Adrenal gland (tissue), 12 donors: ENCODE results near the gene NUP133. TPM values are rescaled to one million over a fixed set of nuclear protein-coding genes. Genes with fewer than 3 reads are reported as not detected.

Experiments
- DNase-seq, 7 donors: peaks; one replicate each; pipeline ENCODE4 v3.0.0-alpha.2; 2019 to 2020
- H3K27ac ChIP-seq, 5 donors: fragments of 200-600 bp; sonication (generic) in 4 of 5; 1 replicate in 3 of 5; 2 replicates in 2 of 5; pipeline versions ENCODE4 v1.5.1 to v1.8.0; 2016 to 2020; ENCODE audit warnings: mild to moderate bottlenecking in 1 of 5
- H3K27me3 ChIP-seq: fragments of 200-600 bp; 2 replicates; pipeline ENCODE4 v1.8.0; 2021
- H3K36me3 ChIP-seq, 2 donors: fragments of 200-600 bp; replicated peaks in 1 of 2; 1 replicate in 1 of 2; 2 replicates in 1 of 2; pipeline versions ENCODE4 v1.5.1 to v1.8.0; 2018 to 2022
- H3K4me1 ChIP-seq, 2 donors: fragments of 200-600 bp; replicated peaks in 1 of 2; 1 replicate in 1 of 2; 2 replicates in 1 of 2; pipeline versions ENCODE4 v1.5.1 to v1.8.0; 2018 to 2021
- H3K4me3 ChIP-seq, 4 donors: fragments of 200-600 bp; sonication (generic) in 3 of 4; one replicate each; pipeline ENCODE4 v1.5.1; 2016 to 2018
- H3K9me3 ChIP-seq, 3 donors: fragments of 200-600 bp; sonication (generic) in 1 of 3; replicated peaks in 1 of 3; 1 replicate in 2 of 3; 2 replicates in 1 of 3; pipeline versions ENCODE4 v1.5.1 to v1.8.0; 2016 to 2021
- CTCF ChIP-seq, 6 experiments: fragments of 450-650 bp in 4 of 6; fragments of 200-600 bp in 2 of 6; sonication (generic) in 1 of 6; IDR thresholded peaks; 1 replicate in 5 of 6; 2 replicates in 1 of 6; pipeline versions ENCODE4 v1.5.1 to v1.8.0; 2016 to 2021; ENCODE audit warnings: antibody characterized with exemption in 6 of 6, mild to moderate bottlenecking in 2 of 6, moderate library complexity in 1 of 6
- POLR2A ChIP-seq, 2 donors: fragments of 450-650 bp; IDR thresholded peaks; one replicate each; pipeline ENCODE4 v1.6.1; 2017; ENCODE audit warnings: antibody characterized with exemption in 2 of 2, mild to moderate bottlenecking in 2 of 2, moderate library complexity in 1 of 2
- WGBS, 4 donors: extraction: QIAGEN DNeasy Blood & Tissue Kit in 2 of 4; methylation state at CpG; one replicate each; pipeline versions ENCODE4 v1.1.5 to v1.1.7; 2013 to 2017; 5-methylcytosine and 5-hydroxymethylcytosine counted together
- intact Hi-C, 2 donors: fragments of 100-400 bp; cut with DNase I; formaldehyde crosslinking; loops; one replicate each; pipeline versions ENCODE4 v1.14.1 to v1.15.0; 2022 to 2023
- polyA plus RNA-seq, 3 donors: library from polyadenylated mRNA; stranded (reverse); fragments of 200-250 nt in 2 of 3; fragments of 350-450 nt in 1 of 3; fragmentation: Illumina TruSeq in 1 of 3; extraction: RNeasy Lipid Tissue Mini Kit (QIAGEN cat#74804) in 1 of 3; gene quantifications; one replicate each; pipeline ENCODE4 v1.2.3, GENCODE V29; 2013 to 2014
- total RNA-seq, 9 donors: library from RNA; depleted of rRNA in 4 of 9; stranded (reverse); fragments of >200 nt in 4 of 9; fragments of 120-200 nt in 1 of 9; fragmentation: NEBNext Ultra II Directional in 1 of 9; extraction: Animal tissue kit (Norgen Biotek cat#: 25700) in 1 of 9; gene quantifications; one replicate each; pipeline versions ENCODE4 v1.1.0 to v1.2.4, GENCODE V29; 2013 to 2023
- donor health status: healthy with polysubstance abuse.
- donor health status: Bipolar disorder and iron deficiency.
- donor health status: DM: yes; HTN: yes; CAD: no.
- donor health status: DM: no; HTN: no; CAD: no.
- donor health status: DM: no; HTN: no; CAD: no.
- donor health status: DM: yes; HTN: yes; CAD: no.

Gene NUP133
- total and polyA plus RNA-seq, 12 donors: 9.8 to 48.5 (median 31.9) TPM

GRCh38 chr1:229445828-229446227, 62.3 kb downstream of the NUP133 start:
- DNase-seq: no peak
- H3K4me1 ChIP-seq: no peaks in the 10 kb centered on the region
- no peak overlapping the region for H3K27ac ChIP-seq
- no peaks in the 10 kb centered on the region for H3K27me3 ChIP-seq
- no peaks in the 10 kb centered on the region for H3K9me3 ChIP-seq
- TF ChIP-seq CTCF (IDR thresholded peaks at IDR 0.05): no peak
- no peak for TF ChIP-seq POLR2A (IDR thresholded peaks at IDR 0.05)
- peaks cover 0 to 44% of the 10 kb centered on the region in 2 donors for H3K36me3 ChIP-seq
- intact Hi-C loops: no loop called here
- no peak overlapping the region for H3K4me3 ChIP-seq
- WGBS, 4 donors: 95 to 97% (median 96%) methylated on average over 4 of the region's 4 CpGs

- TF ChIP-seq CTCF (IDR thresholded peaks at IDR 0.05): no peak
- no peak for TF ChIP-seq POLR2A (IDR thresholded peaks at IDR 0.05)
- DNase-seq: no peak
- 77 to 81% (median 80%) methylated on average over 5 of the region's 5 CpGs for WGBS, 4 donors
- H3K9me3 ChIP-seq: no peaks in the 10 kb centered on the region
- H3K4me3 ChIP-seq: no peak overlapping the region
- no peak overlapping the region for H3K27ac ChIP-seq
- H3K27me3 ChIP-seq: no peaks in the 10 kb centered on the region
- peaks cover 0 to 24% of the 10 kb centered on the region in 2 donors for H3K36me3 ChIP-seq
- intact Hi-C loops: no loop called here
- H3K4me1 ChIP-seq: no peaks in the 10 kb centered on the region
Observed at GRCh38 chr1:229440851-229441537, 67.1 kb downstream of the NUP133 start.

GRCh38 chr1:229438021-229438420, 70.1 kb downstream of the NUP133 start:
- WGBS, 4 donors: 89 to 97% (median 95%) methylated on average over 3 of the region's 3 CpGs
- intact Hi-C loops: no loop called here

GRCh38 chr1:229437443-229437842, 70.7 kb downstream of the NUP133 start:
- DNase-seq: no peak
- peaks cover 25% of the 10 kb centered on the region for H3K27me3 ChIP-seq
- TF ChIP-seq POLR2A (IDR thresholded peaks at IDR 0.05) (no peak), CTCF (IDR thresholded peaks at IDR 0.05) (no peak)
- no peaks in the 10 kb centered on the region for H3K4me1 ChIP-seq
- H3K27ac ChIP-seq: no peak overlapping the region
- peaks cover 0 to 10% of the 10 kb centered on the region in 2 donors for H3K36me3 ChIP-seq
- no peak overlapping the region for H3K4me3 ChIP-seq
- 93 to 100% (median 97%) methylated on average over 2 of the region's 2 CpGs for WGBS, 4 donors
- H3K9me3 ChIP-seq: no peaks in the 10 kb centered on the region
- intact Hi-C loops: no loop called here

More at GRCh38 chr1:229438021-229438420, 70.1 kb downstream of the NUP133 start:
- Histone ChIP-seq H3K27me3 (peaks cover 21% of the 10 kb centered on the region), H3K4me3 (no peak overlapping the region), H3K4me1 (no peaks in the 10 kb centered on the region), H3K36me3 (peaks cover 0 to 10% of the 10 kb centered on the region in 2 donors), H3K27ac (no peak overlapping the region), H3K9me3 (no peaks in the 10 kb centered on the region)
- TF ChIP-seq CTCF (IDR thresholded peaks at IDR 0.05): no peak
- no peak for TF ChIP-seq POLR2A (IDR thresholded peaks at IDR 0.05)
- no peak for DNase-seq
